ENCODE results near the gene TBX21. TPM values are rescaled to one million over a fixed set of nuclear protein-coding genes. Genes with fewer than 3 reads are reported as not detected.

TBX21 gene
- polyA plus RNA-seq, 1 donor from 2014 or later = not detected

DNA sequence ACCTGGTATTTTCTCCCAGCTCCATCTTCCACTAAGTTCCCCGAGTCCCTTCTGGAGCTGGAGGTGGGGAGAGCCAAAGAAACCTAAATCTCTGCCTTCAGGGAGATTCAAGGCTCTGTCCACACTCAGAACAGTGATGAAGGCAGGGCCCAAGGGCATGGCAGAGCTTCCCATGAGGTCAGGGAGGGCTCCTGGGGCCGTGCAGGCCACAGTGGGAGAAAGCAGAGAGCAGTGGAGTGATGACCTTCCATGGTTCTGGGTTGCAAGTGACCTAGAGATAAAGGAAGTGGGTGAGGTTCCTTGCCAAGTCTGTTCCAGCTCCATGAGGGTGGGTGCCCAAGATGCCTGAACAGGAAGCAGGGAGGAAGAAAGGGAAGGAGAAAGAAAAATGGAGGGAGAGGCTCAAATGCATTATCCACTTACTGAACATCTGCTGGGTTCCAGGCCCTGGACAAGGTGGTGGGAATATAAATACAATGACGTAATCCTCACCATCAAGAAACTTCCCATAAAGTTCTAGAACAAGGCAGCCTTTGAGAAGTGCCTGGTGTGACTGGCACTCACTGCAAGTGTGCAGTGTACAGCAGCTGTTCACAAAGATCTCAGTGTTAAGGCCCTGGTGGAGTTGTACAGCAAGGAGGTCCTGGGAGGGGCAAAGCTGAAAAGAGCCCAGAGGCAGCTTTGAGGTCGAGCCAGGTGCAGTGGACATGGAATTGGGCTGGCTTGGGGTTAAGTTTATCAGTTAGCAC lies 25.8 kb upstream of the TBX21 start:
- Histone ChIP-seq H3K9me3 (ENCODE audit: low read length) (no peaks in the 10 kb centered on the region), H3K36me3 (ENCODE audit: insufficient read depth, low read length) (no peaks in the 10 kb centered on the region), H3K4me3 (ENCODE audit: low read length) (no peak overlapping the region), H3F3A (ENCODE audit: insufficient read depth, low read length, poor library complexity, severe bottlenecking) (no peaks in the 10 kb centered on the region), H2AFZ (ENCODE audit: low read depth, low read length) (no peak overlapping the region), H3K4me2 (ENCODE audit: low read length) (no peak overlapping the region), H4K20me1 (ENCODE audit: insufficient read depth) (no peaks in the 10 kb centered on the region), H3K9me2 (ENCODE audit: insufficient read depth, low read length) (no peaks in the 10 kb centered on the region), H3K9ac (ENCODE audit: low read length) (no peak overlapping the region), H3K27me3 (ENCODE audit: insufficient read depth, low read depth, low read length) (no peaks in the 10 kb centered on the region), H3K27ac (ENCODE audit: low read length) (no peak overlapping the region), H3K79me2 (replicated peaks; ENCODE audit: insufficient read depth, low read length) (no peaks in the 10 kb centered on the region)
- TF ChIP-seq TAF1 (IDR thresholded peaks at IDR 0.05; ENCODE audit: low read depth) (no peak), CTCF (IDR thresholded peaks at IDR 0.05; ENCODE audit: poor library complexity, severe bottlenecking) (no peak), EZH2 (IDR thresholded peaks at IDR 0.05; ENCODE audit: borderline replicate concordance, insufficient read depth, low read length, poor library complexity, severe bottlenecking) (no peak), SMC3 (conservative IDR thresholded peaks at IDR 0.05; ENCODE audit: poor library complexity) (no peak), POLR2AphosphoS5 (IDR thresholded peaks at IDR 0.05) (no peak), EP300 (conservative IDR thresholded peaks at IDR 0.05; ENCODE audit: poor library complexity, severe bottlenecking) (no peak), RAD21 (conservative IDR thresholded peaks at IDR 0.05) (no peak), MXI1 (conservative IDR thresholded peaks at IDR 0.05; ENCODE audit: poor library complexity, severe bottlenecking) (no peak)
- TF ChIP-seq, protein P1, sequence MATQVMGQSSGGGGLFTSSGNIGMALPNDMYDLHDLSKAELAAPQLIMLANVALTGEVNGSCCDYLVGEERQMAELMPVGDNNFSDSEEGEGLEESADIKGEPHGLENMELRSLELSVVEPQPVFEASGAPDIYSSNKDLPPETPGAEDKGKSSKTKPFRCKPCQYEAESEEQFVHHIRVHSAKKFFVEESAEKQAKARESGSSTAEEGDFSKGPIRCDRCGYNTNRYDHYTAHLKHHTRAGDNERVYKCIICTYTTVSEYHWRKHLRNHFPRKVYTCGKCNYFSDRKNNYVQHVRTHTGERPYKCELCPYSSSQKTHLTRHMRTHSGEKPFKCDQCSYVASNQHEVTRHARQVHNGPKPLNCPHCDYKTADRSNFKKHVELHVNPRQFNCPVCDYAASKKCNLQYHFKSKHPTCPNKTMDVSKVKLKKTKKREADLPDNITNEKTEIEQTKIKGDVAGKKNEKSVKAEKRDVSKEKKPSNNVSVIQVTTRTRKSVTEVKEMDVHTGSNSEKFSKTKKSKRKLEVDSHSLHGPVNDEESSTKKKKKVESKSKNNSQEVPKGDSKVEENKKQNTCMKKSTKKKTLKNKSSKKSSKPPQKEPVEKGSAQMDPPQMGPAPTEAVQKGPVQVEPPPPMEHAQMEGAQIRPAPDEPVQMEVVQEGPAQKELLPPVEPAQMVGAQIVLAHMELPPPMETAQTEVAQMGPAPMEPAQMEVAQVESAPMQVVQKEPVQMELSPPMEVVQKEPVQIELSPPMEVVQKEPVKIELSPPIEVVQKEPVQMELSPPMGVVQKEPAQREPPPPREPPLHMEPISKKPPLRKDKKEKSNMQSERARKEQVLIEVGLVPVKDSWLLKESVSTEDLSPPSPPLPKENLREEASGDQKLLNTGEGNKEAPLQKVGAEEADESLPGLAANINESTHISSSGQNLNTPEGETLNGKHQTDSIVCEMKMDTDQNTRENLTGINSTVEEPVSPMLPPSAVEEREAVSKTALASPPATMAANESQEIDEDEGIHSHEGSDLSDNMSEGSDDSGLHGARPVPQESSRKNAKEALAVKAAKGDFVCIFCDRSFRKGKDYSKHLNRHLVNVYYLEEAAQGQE (IDR thresholded peaks at IDR 0.05; ENCODE audit: borderline replicate concordance) = no peak

DNA sequence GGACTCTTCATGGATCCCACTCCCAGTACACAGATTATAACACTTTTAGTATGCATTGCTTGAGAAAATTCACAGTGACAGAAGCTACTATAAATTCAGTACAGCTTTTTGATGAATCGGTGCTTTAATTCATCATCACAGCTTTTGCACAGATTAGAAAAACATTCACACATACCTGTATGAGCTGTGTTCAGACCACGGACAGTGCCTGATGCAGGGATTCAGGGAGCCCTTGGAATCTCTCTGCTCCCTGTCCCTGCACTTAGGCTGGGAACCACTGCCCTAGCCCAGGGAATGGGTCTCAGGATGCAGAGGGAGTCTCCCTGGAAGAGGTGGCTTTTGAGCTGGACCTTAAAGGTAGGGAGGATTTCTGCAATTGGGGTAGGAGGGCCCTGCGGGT lies 25.2 kb upstream of the TBX21 start:
- Histone ChIP-seq H3K4me3 (ENCODE audit: low read length) (no peak overlapping the region), H3K27me3 (ENCODE audit: insufficient read depth, low read depth, low read length) (no peaks in the 10 kb centered on the region), H3K4me2 (ENCODE audit: low read length) (no peak overlapping the region), H2AFZ (ENCODE audit: low read depth, low read length) (no peak overlapping the region), H3K9me3 (ENCODE audit: low read length) (no peaks in the 10 kb centered on the region), H3F3A (ENCODE audit: insufficient read depth, low read length, poor library complexity, severe bottlenecking) (no peaks in the 10 kb centered on the region), H3K9me2 (ENCODE audit: insufficient read depth, low read length) (no peaks in the 10 kb centered on the region), H4K20me1 (ENCODE audit: insufficient read depth) (no peaks in the 10 kb centered on the region), H3K36me3 (ENCODE audit: insufficient read depth, low read length) (no peaks in the 10 kb centered on the region), H3K79me2 (replicated peaks; ENCODE audit: insufficient read depth, low read length) (no peaks in the 10 kb centered on the region), H3K9ac (ENCODE audit: low read length) (no peak overlapping the region), H3K27ac (ENCODE audit: low read length) (no peak overlapping the region)
- TF ChIP-seq RAD21 (conservative IDR thresholded peaks at IDR 0.05) (no peak), SMC3 (conservative IDR thresholded peaks at IDR 0.05; ENCODE audit: poor library complexity) (no peak), EP300 (conservative IDR thresholded peaks at IDR 0.05; ENCODE audit: poor library complexity, severe bottlenecking) (no peak), EZH2 (IDR thresholded peaks at IDR 0.05; ENCODE audit: borderline replicate concordance, insufficient read depth, low read length, poor library complexity, severe bottlenecking) (no peak), CTCF (IDR thresholded peaks at IDR 0.05; ENCODE audit: poor library complexity, severe bottlenecking) (no peak), POLR2AphosphoS5 (IDR thresholded peaks at IDR 0.05) (no peak), TAF1 (IDR thresholded peaks at IDR 0.05; ENCODE audit: low read depth) (no peak), MXI1 (conservative IDR thresholded peaks at IDR 0.05; ENCODE audit: poor library complexity, severe bottlenecking) (no peak)
- TF ChIP-seq, protein P1 (IDR thresholded peaks at IDR 0.05; ENCODE audit: borderline replicate concordance) = no peak
